Neural cell (in vitro differentiated cells): ENCODE data around the gene ZSWIM5. TPM values are rescaled to one million over a fixed set of nuclear protein-coding genes. Genes with fewer than 3 reads are reported as not detected.
A peak's percentile ranks its signal among the peaks of the same experiment; 100 is the strongest.

ENCODE experiments used
- H2AFZ ChIP-seq: fragments of 200-600, 300-800 bp; sonication (generic), shearing (Covaris generic); 2 replicates; pipeline ENCODE4 v1.6.0; 2014; ENCODE audit warnings: low read depth, mild to moderate bottlenecking, antibody characterized with exemption, low read length, moderate library complexity
- H3F3A ChIP-seq: fragments of 200-600 bp; shearing (Covaris generic); 2 replicates; pipeline ENCODE4 v1.6.1; 2016; ENCODE audit warnings: mild to moderate bottlenecking, moderate library complexity, mixed read lengths, antibody characterized with exemption, low read length; ENCODE audit not compliant: insufficient read depth, poor library complexity, severe bottlenecking
- H3K27ac ChIP-seq: fragments of 200-600, 300-800 bp; sonication (generic), shearing (Covaris generic); 2 replicates; pipeline ENCODE4 v1.5.1; 2014; ENCODE audit warnings: mild to moderate bottlenecking, low read length, moderate library complexity
- H3K27me3 ChIP-seq: fragments of 300-800, 200-600 bp; sonication (generic), shearing (Covaris generic); 2 replicates; pipeline ENCODE4 v1.6.0; 2014; ENCODE audit warnings: mild to moderate bottlenecking, low read depth, low read length, moderate library complexity; ENCODE audit not compliant: insufficient read depth
- H3K36me3 ChIP-seq: fragments of 300-800, 200-600 bp; sonication (generic), shearing (Covaris generic); 2 replicates; pipeline ENCODE4 v1.5.1; 2014; ENCODE audit warnings: mild to moderate bottlenecking, antibody characterized with exemption, low read length, moderate library complexity; ENCODE audit not compliant: insufficient read depth
- H3K4me2 ChIP-seq: fragments of 300-800, 200-600 bp; sonication (generic), shearing (Covaris generic); 2 replicates; pipeline ENCODE4 v1.6.0; 2014; ENCODE audit warnings: mild to moderate bottlenecking, low read length
- H3K4me3 ChIP-seq: fragments of 300-800, 200-600 bp; sonication (generic), shearing (Covaris generic); 2 replicates; pipeline ENCODE4 v1.5.1; 2014; ENCODE audit warnings: mild to moderate bottlenecking, low read length, moderate library complexity
- H3K79me2 ChIP-seq: fragments of 200-600 bp; shearing (Covaris generic); replicated peaks from 2 replicates; pipeline ENCODE4 v1.6.0; 2014; ENCODE audit warnings: mild to moderate bottlenecking, low read length, moderate library complexity; ENCODE audit not compliant: insufficient read depth
- H3K9ac ChIP-seq: fragments of 300-800, 200-600 bp; sonication (generic), shearing (Covaris generic); 2 replicates; pipeline ENCODE4 v1.6.1; 2016; ENCODE audit warnings: mild to moderate bottlenecking, low read length, mixed read lengths
- H3K9me2 ChIP-seq: fragments of 200-600 bp; shearing (Covaris generic); 2 replicates; pipeline ENCODE4 v1.6.1; 2016; ENCODE audit warnings: mild to moderate bottlenecking, low read length, mixed read lengths; ENCODE audit not compliant: insufficient read depth
- H3K9me3 ChIP-seq: fragments of 200-600, 300-800 bp; sonication (generic), shearing (Covaris generic); 2 replicates; pipeline ENCODE4 v1.6.1; 2016; ENCODE audit warnings: mild to moderate bottlenecking, mixed run types, low read length, moderate library complexity, mixed read lengths
- H4K20me1 ChIP-seq: fragments of 200-600 bp; shearing (Covaris generic); 2 replicates; pipeline ENCODE4 v1.6.1; 2016; ENCODE audit warnings: mild to moderate bottlenecking, mixed run types; ENCODE audit not compliant: insufficient read depth
- CTCF ChIP-seq: fragments of 450-650 bp; IDR thresholded peaks from 2 replicates; pipeline ENCODE4 v1.5.1; 2014; ENCODE audit warnings: antibody characterized with exemption, mild to moderate bottlenecking, moderate library complexity; ENCODE audit not compliant: poor library complexity, severe bottlenecking
- EP300 ChIP-seq: fragments of 450-650 bp; conservative IDR thresholded peaks from 2 replicates; pipeline ENCODE4 v1.6.1; 2014; ENCODE audit warnings: antibody characterized with exemption, mild to moderate bottlenecking, moderate library complexity; ENCODE audit not compliant: poor library complexity, severe bottlenecking
- EZH2 ChIP-seq: fragments of 200-600, 300-800 bp; shearing (Covaris generic), sonication (generic); IDR thresholded peaks from 2 replicates; pipeline ENCODE4 v1.6.1; 2014; ENCODE audit warnings: antibody characterized with exemption, low read length, borderline replicate concordance, mild to moderate bottlenecking; ENCODE audit not compliant: insufficient read depth, poor library complexity, severe bottlenecking
- MXI1 ChIP-seq: fragments of 450-650 bp; conservative IDR thresholded peaks from 2 replicates; pipeline ENCODE4 v1.6.1; 2014; ENCODE audit warnings: antibody characterized with exemption, mild to moderate bottlenecking; ENCODE audit not compliant: poor library complexity, severe bottlenecking
- POLR2AphosphoS5 ChIP-seq: IDR thresholded peaks from 2 replicates; pipeline ENCODE4 v1.6.1; 2012
- RAD21 ChIP-seq: fragments of 450-650 bp; conservative IDR thresholded peaks from 2 replicates; pipeline ENCODE4 v1.6.1; 2014; ENCODE audit warnings: antibody characterized with exemption, mild to moderate bottlenecking, moderate library complexity
- REST ChIP-seq: IDR thresholded peaks from 2 replicates; pipeline ENCODE4 v1.6.1; 2012; ENCODE audit warnings: borderline replicate concordance
- SMC3 ChIP-seq: fragments of 450-650 bp; conservative IDR thresholded peaks from 2 replicates; pipeline ENCODE4 v1.6.1; 2014; ENCODE audit warnings: antibody characterized with exemption, mild to moderate bottlenecking, moderate library complexity; ENCODE audit not compliant: poor library complexity
- TAF1 ChIP-seq: IDR thresholded peaks from 2 replicates; pipeline ENCODE4 v1.6.1; 2012; ENCODE audit warnings: low read depth
- polyA plus RNA-seq: library from polyadenylated mRNA; depleted of rRNA; stranded (reverse); fragments of >200 nt; gene quantifications from 2 replicates; pipeline ENCODE4 v1.2.3, GENCODE V29; 2014

Gene ZSWIM5
- polyA plus RNA-seq, 1 donor from 2014 or later = 27.2 TPM

- Histone ChIP-seq H4K20me1 (no peaks in the 10 kb centered on the region), H2AFZ (peak overlapping the region; percentile 37), H3K27me3 (no peaks in the 10 kb centered on the region), H3K9ac (peak overlapping the region; percentile 55), H3K36me3 (no peaks in the 10 kb centered on the region), H3K4me3 (peak overlapping the region; percentile 89), H3F3A (peaks cover 7% of the 10 kb centered on the region), H3K27ac (peak overlapping the region; percentile 60), H3K4me2 (peak overlapping the region; percentile 49), H3K79me2 (peaks cover 29% of the 10 kb centered on the region), H3K9me3 (no peaks in the 10 kb centered on the region), H3K9me2 (no peaks in the 10 kb centered on the region)
- no peak for TF ChIP-seq REST
- TF ChIP-seq CTCF = no peak
- TF ChIP-seq POLR2AphosphoS5 = peak; percentile 28
Measured at GRCh38 chr1:45206808-45207623, 611 bp upstream of the ZSWIM5 start.

GRCh38 chr1:45205011-45205909, 1.1 kb downstream of the ZSWIM5 start:
- Histone ChIP-seq H3K27me3 (no peaks in the 10 kb centered on the region), H4K20me1 (no peaks in the 10 kb centered on the region), H3K36me3 (no peaks in the 10 kb centered on the region), H2AFZ (peak overlapping the region; percentile 40), H3K4me3 (peak overlapping the region; percentile 89), H3K27ac (peak overlapping the region; percentile 77), H3K9ac (peak overlapping the region; percentile 89), H3K9me2 (no peaks in the 10 kb centered on the region), H3K4me2 (peak overlapping the region; percentile 94), H3K79me2 (peaks cover 47% of the 10 kb centered on the region), H3K9me3 (no peaks in the 10 kb centered on the region), H3F3A (peaks cover 7% of the 10 kb centered on the region)
- no peak for TF ChIP-seq CTCF
- TF ChIP-seq MXI1 = peak; percentile 25
- TF ChIP-seq EZH2 = no peak
- no peak for TF ChIP-seq TAF1
- peak; percentile 19 for TF ChIP-seq RAD21
- peak; percentile 32 for TF ChIP-seq SMC3
- peak; percentile 27 for TF ChIP-seq REST
- TF ChIP-seq POLR2AphosphoS5 = no peak
- TF ChIP-seq EP300 = peak; percentile 36
